Measurements from ENCODE around the gene GLYR1. TPM values are rescaled to one million over a fixed set of nuclear protein-coding genes. Genes with fewer than 3 reads are reported as not detected.

Gene GLYR1
- total RNA-seq, 1 donor from 2014 or later, result 42.0 TPM

- no peak for DNase-seq
These were observed 83.3 kb downstream of the GLYR1 start for GRCh38 chr16:4763791-4764190.

- no peak for DNase-seq
These were observed 84.9 kb downstream of the GLYR1 start for GRCh38 chr16:4762205-4762604.

- DNase-seq, result no peak
These were observed 86.7 kb downstream of the GLYR1 start for GRCh38 chr16:4760221-4760910.

GRCh38 chr16:4755687-4756086 lies 91.4 kb downstream of the GLYR1 start:
- DNase-seq, result no peak

- no peak for DNase-seq
These were observed 92.2 kb downstream of the GLYR1 start for GRCh38 chr16:4754865-4755264.

- no peak for DNase-seq
These were observed 93.9 kb downstream of the GLYR1 start for GRCh38 chr16:4753227-4753626.

Small RNA genes lying within 50 kb of the gene (small RNA-seq; reads per million reads assigned to genes)
- not detected for gene RF00017 (ENCODE audit: low replicate concordance)

Other genes starting within 250 kb of the GLYR1 start
- gene UBALD1, start 232.4 kb downstream of the GLYR1 start, total RNA-seq, result 13.3 TPM
- gene MGRN1, start 222.5 kb downstream of the GLYR1 start, total RNA-seq, result 34.6 TPM
- gene NUDT16L1, start 153.7 kb downstream of the GLYR1 start, total RNA-seq, result 38.2 TPM
- 20.7 TPM for gene ANKS3, start 113.0 kb downstream of the GLYR1 start, total RNA-seq
- 0.41 TPM for gene DNAAF8, start 112.8 kb downstream of the GLYR1 start, total RNA-seq
- gene ZNF500, start 80.1 kb downstream of the GLYR1 start, total RNA-seq, result 23.6 TPM
- gene SEPTIN12, start 58.9 kb downstream of the GLYR1 start, total RNA-seq, result not detected
- not detected for gene SMIM22, start 51.9 kb downstream of the GLYR1 start, total RNA-seq
- 12.6 TPM for gene ROGDI, start 44.7 kb downstream of the GLYR1 start, total RNA-seq
- gene UBN1, start 193 bp upstream of the GLYR1 start, total RNA-seq, result 19.7 TPM
- gene PPL, start 89.9 kb upstream of the GLYR1 start, total RNA-seq, result 105 TPM
- 3.1 TPM for gene SEC14L5, start 111.0 kb upstream of the GLYR1 start, total RNA-seq
- 4.4 TPM for gene NAGPA, start 186.6 kb upstream of the GLYR1 start, total RNA-seq
- 5.3 TPM for gene C16orf89, start 218.7 kb upstream of the GLYR1 start, total RNA-seq
- gene ALG1, start 224.6 kb upstream of the GLYR1 start, total RNA-seq, result 11.9 TPM

Data from tongue (tissue), 3 donors.